HG03521 (cell line): ENCODE measurements around the gene DNASE1L1.
A peak's percentile ranks its signal among the peaks of the same experiment; 100 is the strongest.

ENCODE experiments used
- ATAC-seq: cut with Tn5 transposase; IDR thresholded peaks from one replicate; pipeline ENCODE4 v1.9.1; 2021; ENCODE audit warnings: mild to moderate bottlenecking, moderate library complexity; ENCODE audit not compliant: unreplicated experiment

Gene DNASE1L1

GRCh38 chrX:154384284-154384892 is 24.7 kb downstream of the DNASE1L1 start:
- no peak for ATAC-seq

- ATAC-seq: no peak
Measured at GRCh38 chrX:154383359-154384283, 25.4 kb downstream of the DNASE1L1 start.

GRCh38 chrX:154382483-154383069 is 26.5 kb downstream of the DNASE1L1 start:
- ATAC-seq: no peak

- ATAC-seq: no peak
Measured at GRCh38 chrX:154381271-154381670, 27.8 kb downstream of the DNASE1L1 start.

GRCh38 chrX:154380787-154381186 is 28.3 kb downstream of the DNASE1L1 start:
- no peak for ATAC-seq

GRCh38 chrX:154380153-154380552 is 28.9 kb downstream of the DNASE1L1 start:
- ATAC-seq: no peak

GRCh38 chrX:154379569-154379951 is 29.5 kb downstream of the DNASE1L1 start:
- no peak for ATAC-seq

- ATAC-seq: peak; percentile 75
Measured at GRCh38 chrX:154378799-154379568, 30.1 kb downstream of the DNASE1L1 start, which contains the start of gene EMD. EMD (plus strand) TSS chrX:154379295; CDS start chrX:154379485, 190 bp downstream.

- no peak for ATAC-seq
Measured at GRCh38 chrX:154378059-154378798, 30.8 kb downstream of the DNASE1L1 start.

- no peak for ATAC-seq
Measured at GRCh38 chrX:154376774-154377173, 32.3 kb downstream of the DNASE1L1 start.

- no peak for ATAC-seq
Measured at GRCh38 chrX:154375156-154375504, 33.9 kb downstream of the DNASE1L1 start.

GRCh38 chrX:154374313-154375155 is 34.5 kb downstream of the DNASE1L1 start, which contains the start of gene FLNA:
FLNA (minus strand) TSS chrX:154374634; CDS start chrX:154371245, 3,389 bp downstream.
- no peak for ATAC-seq

GRCh38 chrX:154373340-154374306 is 35.4 kb downstream of the DNASE1L1 start:
- no peak for ATAC-seq

GRCh38 chrX:154372612-154373022 is 36.4 kb downstream of the DNASE1L1 start:
- ATAC-seq: no peak

- no peak for ATAC-seq
Measured at GRCh38 chrX:154371789-154372300, 37.2 kb downstream of the DNASE1L1 start.

- ATAC-seq: peak; percentile 62
Measured at GRCh38 chrX:154371017-154371788, 37.9 kb downstream of the DNASE1L1 start.
